Stimulated activated CD4-positive, alpha-beta T cell treated with anti-CD3 and anti-CD28 coated beads, Interleukin-15, amount 100 ng/mL, for 1 hour (primary cell): Measurements from ENCODE around the gene THOC5.
"Not testable (repeated sequence)": the region's sequence is repeated elsewhere in the genome, so short reads cannot be mapped to it uniquely, and the experiment has no call there.

ENCODE experiments used
- DNase-seq, 2 donors: peaks; one replicate each; pipeline ENCODE4 v3.0.0-alpha.2; 2020; ENCODE audit warnings: low read depth in 1 of 2, low spot score in 1 of 2

The THOC5 gene

GRCh38 chr22:29553351-29554224, at the start of gene THOC5:
TSS of gene THOC5 (minus strand) at chr22:29553757. CDS start at chr22:29549147, 4,610 bp downstream.
- DNase-seq, result peak; percentile 77 to 80

DNA sequence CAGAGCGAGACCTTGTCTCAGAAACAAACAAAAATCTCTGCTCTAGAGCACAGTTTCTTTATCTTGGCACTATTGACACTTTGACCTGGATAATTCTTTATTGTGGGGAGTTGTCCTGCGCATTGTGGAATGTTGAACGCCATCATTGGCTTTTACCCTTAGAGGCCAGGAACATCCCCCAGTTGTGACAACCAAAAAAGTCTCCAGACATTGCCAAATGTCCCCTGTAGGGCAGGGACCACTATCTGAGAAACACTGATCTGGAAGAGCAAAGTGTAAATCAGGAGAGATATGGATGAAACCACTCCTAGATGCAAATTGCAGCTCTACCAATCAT, 45.1 kb upstream of the THOC5 start:
- DNase-seq, result no peak

DNA sequence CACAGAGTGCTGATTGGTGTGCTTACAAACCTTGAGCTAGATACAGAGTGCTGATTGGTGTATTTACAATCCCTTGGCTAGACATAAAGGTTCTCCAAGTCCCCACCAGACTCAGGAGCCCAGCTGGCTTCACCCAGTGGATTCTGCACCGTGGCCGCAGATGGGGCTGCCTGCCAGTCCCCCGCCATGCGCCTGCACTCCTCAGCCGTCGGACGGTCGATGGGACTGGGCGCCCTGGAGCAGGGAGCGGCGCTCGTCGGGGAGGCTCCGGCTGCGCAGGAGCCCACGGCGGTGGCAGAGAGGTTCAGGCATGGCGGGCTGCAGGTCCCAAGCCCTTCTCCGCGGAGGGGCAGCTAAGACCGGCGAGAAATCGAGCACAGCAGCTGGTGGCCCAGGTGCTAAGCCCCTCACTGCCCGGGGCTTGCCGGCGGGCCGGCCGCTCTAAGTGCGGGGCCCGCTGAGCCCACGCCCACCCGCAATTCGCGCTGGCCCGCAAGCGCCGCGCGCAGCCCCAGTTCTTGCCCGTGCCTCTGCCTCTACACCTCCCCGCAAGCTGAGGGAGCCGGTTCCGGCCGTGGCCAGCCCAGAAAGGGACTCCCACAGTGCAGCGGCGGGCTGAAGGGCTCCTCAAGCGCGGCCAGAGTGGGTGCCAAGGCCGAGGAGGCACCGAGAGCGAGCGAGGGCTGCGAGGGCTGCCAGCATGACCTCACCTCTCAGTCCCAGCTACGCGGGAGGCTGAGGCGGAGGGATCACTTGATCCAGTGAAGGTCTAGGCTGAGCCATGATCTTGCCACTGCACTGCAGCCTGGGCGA, 44.5 kb upstream of the THOC5 start:
- not testable (repeated sequence) for DNase-seq

- DNase-seq, result no peak
These were observed 42.9 kb upstream of the THOC5 start for GRCh38 chr22:29596408-29596807.

- DNase-seq, result not testable (repeated sequence)
These were observed 40.9 kb upstream of the THOC5 start for GRCh38 chr22:29594447-29594846.

- no peak for DNase-seq
These were observed 40.4 kb upstream of the THOC5 start for GRCh38 chr22:29593923-29594322.

- no peak for DNase-seq
These were observed 34.6 kb upstream of the THOC5 start for GRCh38 chr22:29587938-29588699.

- DNase-seq, result not testable (repeated sequence)
These were observed 32.7 kb upstream of the THOC5 start for GRCh38 chr22:29586193-29586705.

DNA sequence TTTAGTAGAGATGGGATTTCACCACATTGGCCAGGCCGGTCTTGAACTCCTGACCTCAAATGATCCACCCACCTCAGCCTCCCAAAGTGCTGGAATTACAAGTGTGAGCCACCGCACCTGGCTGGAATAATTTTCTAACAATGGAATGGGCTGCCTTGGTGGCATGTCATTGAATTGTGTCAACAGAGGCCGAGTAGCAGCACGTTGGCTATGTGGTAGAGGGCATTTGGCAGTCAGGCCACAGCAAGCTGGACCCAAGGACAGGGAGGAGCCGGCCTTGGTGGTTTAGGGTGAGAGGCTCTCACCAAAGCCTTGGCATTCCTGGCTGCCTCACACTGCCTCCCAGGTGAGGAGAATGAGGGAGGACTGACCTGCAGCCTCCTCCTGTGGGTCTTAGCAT, 31.4 kb upstream of the THOC5 start:
- DNase-seq, result no peak

GRCh38 chr22:29581799-29582198, 28.2 kb upstream of the THOC5 start:
- no peak for DNase-seq

GRCh38 chr22:29580200-29580810, 26.7 kb upstream of the THOC5 start:
- DNase-seq, result no peak

- no peak for DNase-seq
These were observed 25.1 kb upstream of the THOC5 start for GRCh38 chr22:29578462-29579200.

DNA sequence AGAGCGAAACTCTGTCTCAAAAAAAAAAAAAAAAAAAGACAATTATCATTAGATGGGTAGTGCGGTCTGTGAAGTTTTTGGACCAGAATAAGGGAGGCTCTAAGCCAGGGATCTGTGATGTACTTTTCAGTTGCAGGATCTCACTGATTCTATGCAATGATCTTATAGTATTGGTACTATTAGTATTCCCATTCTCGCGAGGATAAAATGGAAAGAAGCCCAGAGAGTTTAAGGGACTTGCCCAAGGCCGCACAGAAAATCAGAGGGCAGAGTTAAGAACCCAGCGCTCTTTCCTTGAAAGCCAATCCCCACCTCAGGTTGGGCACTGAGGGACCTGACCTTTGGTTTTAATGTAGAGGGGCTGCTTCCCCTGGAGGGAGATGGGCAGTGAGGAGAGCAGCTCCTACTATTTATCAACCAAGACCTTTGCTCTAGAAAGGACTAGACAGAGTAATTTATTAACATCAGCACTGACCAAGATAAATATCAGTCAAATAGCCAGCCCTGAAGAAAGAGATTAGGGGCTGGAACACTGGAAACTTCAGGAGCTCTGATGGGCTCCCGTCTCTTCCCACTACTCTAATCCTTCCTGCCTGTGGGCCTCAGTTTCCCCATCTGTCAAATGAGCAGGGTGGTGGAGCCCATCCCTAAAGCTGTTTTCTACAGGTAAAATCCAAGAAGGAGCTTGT, 21.3 kb upstream of the THOC5 start:
- DNase-seq, result no peak

- DNase-seq, result no peak
These were observed 17.5 kb upstream of the THOC5 start for GRCh38 chr22:29570912-29571549.

DNA sequence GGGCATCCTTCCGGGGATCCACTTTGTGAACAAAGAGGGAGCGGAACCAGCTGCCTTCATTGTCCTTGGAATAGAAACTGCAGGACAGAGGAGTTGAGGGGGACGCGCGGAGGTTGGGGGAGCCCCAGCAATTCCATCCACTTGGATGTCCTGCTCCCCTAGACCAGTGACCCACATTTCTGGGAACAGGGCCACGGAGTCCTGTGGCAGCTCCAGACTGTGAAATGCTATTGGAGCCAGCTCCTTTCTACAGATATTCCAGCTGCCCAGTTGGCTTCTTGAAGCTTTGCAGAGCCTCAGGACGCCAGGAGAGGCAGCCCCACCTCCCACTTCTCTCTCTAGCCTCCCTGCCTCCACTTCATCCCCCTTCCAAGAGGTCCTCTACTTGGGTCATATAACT, 16.9 kb upstream of the THOC5 start:
- no peak for DNase-seq

DNA sequence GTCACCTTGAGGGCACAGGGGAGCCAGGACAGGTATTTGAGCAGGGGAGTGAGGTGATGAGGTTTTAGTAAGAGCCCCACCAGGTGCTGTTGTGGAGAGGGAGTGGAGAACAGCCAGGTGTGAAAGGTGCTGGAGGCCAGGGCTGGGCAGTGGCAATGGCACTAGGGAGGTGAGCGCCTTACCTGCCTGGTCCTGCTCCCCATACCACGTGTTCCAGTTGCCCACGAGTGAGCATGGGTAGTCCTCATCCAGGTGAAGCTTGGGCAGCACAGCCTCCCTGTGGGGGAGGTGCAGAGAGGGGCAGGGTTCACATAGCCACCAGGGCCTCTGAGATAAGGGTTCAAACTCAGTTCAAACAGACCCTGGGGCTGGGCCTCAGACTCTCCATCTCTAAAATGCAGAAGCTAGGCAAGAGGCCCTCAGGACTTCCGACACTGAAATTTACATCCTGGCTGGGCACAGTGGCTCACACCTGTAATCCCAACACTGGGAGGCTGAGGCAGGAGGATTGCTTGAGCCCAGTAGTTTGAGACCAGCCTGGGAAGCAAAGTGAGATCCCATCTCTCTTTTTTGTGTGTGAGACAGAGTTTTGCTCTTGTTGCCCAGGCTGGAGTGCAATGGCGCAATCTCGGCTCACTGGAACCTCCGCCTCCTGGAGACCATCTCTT, 15.6 kb upstream of the THOC5 start:
- DNase-seq, result no peak

DNA sequence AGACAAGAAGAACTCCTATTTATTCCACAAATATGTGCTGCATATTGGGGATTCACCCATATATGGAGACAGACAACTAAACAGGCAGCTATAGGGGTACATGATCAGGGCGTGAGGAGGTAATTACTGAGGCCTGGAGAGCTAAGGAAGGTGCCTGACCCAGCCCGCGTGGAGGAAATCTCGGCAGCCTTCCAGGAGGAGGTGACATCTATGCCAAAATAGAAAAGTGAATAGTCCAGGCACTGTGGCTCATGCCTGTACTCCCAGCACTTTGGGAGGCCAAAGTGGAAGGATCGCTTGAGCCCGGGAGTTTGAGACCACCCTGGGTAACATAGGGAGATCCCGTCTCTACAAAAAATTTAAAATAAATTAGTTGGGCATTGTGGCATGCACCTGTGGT, 13.8 kb upstream of the THOC5 start:
- DNase-seq, result no peak

GRCh38 chr22:29566513-29566912, 13.0 kb upstream of the THOC5 start:
- DNase-seq, result not testable (repeated sequence)
